Nephron (organoid): ENCODE data around the gene LAMA3.

Experiments used
- H3K27ac Mint-ChIP-seq, 3 experiments: 2 replicates each; pipeline ENCODE4 v1.8.0; 2020; ENCODE audit warnings: mixed read lengths in 3 of 3, mild to moderate bottlenecking in 2 of 3, moderate library complexity in 1 of 3
- H3K27me3 Mint-ChIP-seq: 2 replicates; pipeline ENCODE4 v1.8.0; 2021; ENCODE audit warnings: low read depth, mild to moderate bottlenecking, moderate library complexity, mixed read lengths
- H3K36me3 Mint-ChIP-seq: 2 replicates; pipeline ENCODE4 v1.8.0; 2020; ENCODE audit warnings: low read depth, mixed read lengths
- H3K4me1 Mint-ChIP-seq: 2 replicates; pipeline ENCODE4 v1.8.0; 2020; ENCODE audit warnings: mixed read lengths
- H3K4me3 Mint-ChIP-seq, 3 experiments: 2 replicates each; pipeline ENCODE4 v1.8.0; 2020; ENCODE audit warnings: mild to moderate bottlenecking in 3 of 3, mixed read lengths in 3 of 3, moderate library complexity in 2 of 3
- H3K9me3 Mint-ChIP-seq: 2 replicates; pipeline ENCODE4 v1.8.0; 2020; ENCODE audit warnings: mixed read lengths
- CTCF ChIP-seq, 3 experiments: fragments of 200-600 bp; sonication (generic); IDR thresholded peaks; one replicate each; pipeline ENCODE4 v1.5.0; 2021; ENCODE audit warnings: antibody characterized with exemption in 3 of 3; ENCODE audit not compliant: unreplicated experiment in 3 of 3

LAMA3 gene

GRCh38 chr18:23903971-23904370 lies 214.7 kb downstream of the LAMA3 start:
- TF ChIP-seq CTCF (IDR thresholded peaks at IDR 0.05; ENCODE audit: unreplicated experiment in 3 of 3), result no peak
- H3K27me3 Mint-ChIP-seq, result no peaks in the 10 kb centered on the region
- H3K27ac Mint-ChIP-seq, result no peak overlapping the region

GRCh38 chr18:23906658-23907057 lies 217.4 kb downstream of the LAMA3 start:
- no peak overlapping the region for H3K4me3 Mint-ChIP-seq
- TF ChIP-seq CTCF (IDR thresholded peaks at IDR 0.05; ENCODE audit: unreplicated experiment in 3 of 3), result no peak

More at GRCh38 chr18:23903971-23904370, 214.7 kb downstream of the LAMA3 start:
- no peaks in the 10 kb centered on the region for H3K9me3 Mint-ChIP-seq
- H3K36me3 Mint-ChIP-seq, result no peaks in the 10 kb centered on the region
- peaks cover 8% of the 10 kb centered on the region for H3K4me1 Mint-ChIP-seq
- no peak overlapping the region for H3K4me3 Mint-ChIP-seq

GRCh38 chr18:23908827-23909226 lies 219.6 kb downstream of the LAMA3 start:
- Mint-ChIP-seq H3K4me1 (no peaks in the 10 kb centered on the region), H3K27ac (no peak overlapping the region), H3K9me3 (no peaks in the 10 kb centered on the region), H3K36me3 (no peaks in the 10 kb centered on the region), H3K4me3 (no peak overlapping the region), H3K27me3 (no peaks in the 10 kb centered on the region)
- no peak for TF ChIP-seq CTCF (IDR thresholded peaks at IDR 0.05; ENCODE audit: unreplicated experiment in 3 of 3)

More at GRCh38 chr18:23906658-23907057, 217.4 kb downstream of the LAMA3 start:
- Mint-ChIP-seq H3K27me3 (no peaks in the 10 kb centered on the region), H3K36me3 (no peaks in the 10 kb centered on the region), H3K4me1 (no peaks in the 10 kb centered on the region), H3K27ac (no peak overlapping the region), H3K9me3 (no peaks in the 10 kb centered on the region)

GRCh38 chr18:23910032-23910431 lies 220.8 kb downstream of the LAMA3 start:
- Mint-ChIP-seq H3K4me1 (no peaks in the 10 kb centered on the region), H3K9me3 (no peaks in the 10 kb centered on the region), H3K4me3 (no peak overlapping the region), H3K27me3 (no peaks in the 10 kb centered on the region), H3K27ac (no peak overlapping the region), H3K36me3 (no peaks in the 10 kb centered on the region)
- TF ChIP-seq CTCF (IDR thresholded peaks at IDR 0.05; ENCODE audit: unreplicated experiment in 3 of 3), result no peak

GRCh38 chr18:23912356-23912755 lies 223.1 kb downstream of the LAMA3 start:
- H3K36me3 Mint-ChIP-seq, result no peaks in the 10 kb centered on the region
- H3K27ac Mint-ChIP-seq, result no peak overlapping the region
- no peak overlapping the region for H3K4me3 Mint-ChIP-seq
- H3K9me3 Mint-ChIP-seq, result no peaks in the 10 kb centered on the region
- TF ChIP-seq CTCF (IDR thresholded peaks at IDR 0.05; ENCODE audit: unreplicated experiment in 3 of 3), result no peak
- no peaks in the 10 kb centered on the region for H3K4me1 Mint-ChIP-seq
- H3K27me3 Mint-ChIP-seq, result no peaks in the 10 kb centered on the region

- H3K36me3 Mint-ChIP-seq, result no peaks in the 10 kb centered on the region
- TF ChIP-seq CTCF (IDR thresholded peaks at IDR 0.05; ENCODE audit: unreplicated experiment in 3 of 3), result no peak
- no peak overlapping the region for H3K4me3 Mint-ChIP-seq
- H3K9me3 Mint-ChIP-seq, result no peaks in the 10 kb centered on the region
- peaks cover 17% of the 10 kb centered on the region for H3K27me3 Mint-ChIP-seq
- H3K4me1 Mint-ChIP-seq, result no peaks in the 10 kb centered on the region
- H3K27ac Mint-ChIP-seq, result no peak overlapping the region
Observed at GRCh38 chr18:23916338-23916737, 227.1 kb downstream of the LAMA3 start.
